Mesodermal cell (in vitro differentiated cells): ENCODE results near the gene RRP9.

ENCODE experiments used
- H3K27ac ChIP-seq: 2 replicates; pipeline ENCODE4 v1.7.0; 2013; ENCODE audit warnings: mild to moderate bottlenecking, low read depth, low read length, moderate library complexity; ENCODE audit not compliant: severe bottlenecking
- H3K36me3 ChIP-seq: 2 replicates; pipeline ENCODE4 v1.7.1; 2013; ENCODE audit warnings: mild to moderate bottlenecking, low read length, moderate library complexity; ENCODE audit not compliant: control insufficient read depth, insufficient read depth
- H3K4me1 ChIP-seq: one replicate; pipeline ENCODE4 v1.7.1; 2013; ENCODE audit warnings: mild to moderate bottlenecking, low read length; ENCODE audit not compliant: insufficient read depth, control insufficient read depth, poor library complexity, severe bottlenecking
- H3K4me3 ChIP-seq: 2 replicates; pipeline ENCODE4 v1.7.0; 2013; ENCODE audit warnings: low read length, control low read depth, mild to moderate bottlenecking; ENCODE audit not compliant: insufficient read depth, poor library complexity, severe bottlenecking; ENCODE audit errors: extremely low read depth
- H3K9me3 ChIP-seq: 2 replicates; pipeline ENCODE4 v1.7.1; 2013; ENCODE audit warnings: mild to moderate bottlenecking, low read length, moderate library complexity; ENCODE audit not compliant: control insufficient read depth
- WGBS, 2 experiments: methylation state at CpG; one replicate each; pipeline ENCODE4 v1.1.5; 2013; ENCODE audit warnings: missing lambda C conversion rate in 2 of 2; ENCODE audit not compliant: insufficient coverage in 2 of 2; 5-methylcytosine and 5-hydroxymethylcytosine counted together

Gene RRP9

DNA sequence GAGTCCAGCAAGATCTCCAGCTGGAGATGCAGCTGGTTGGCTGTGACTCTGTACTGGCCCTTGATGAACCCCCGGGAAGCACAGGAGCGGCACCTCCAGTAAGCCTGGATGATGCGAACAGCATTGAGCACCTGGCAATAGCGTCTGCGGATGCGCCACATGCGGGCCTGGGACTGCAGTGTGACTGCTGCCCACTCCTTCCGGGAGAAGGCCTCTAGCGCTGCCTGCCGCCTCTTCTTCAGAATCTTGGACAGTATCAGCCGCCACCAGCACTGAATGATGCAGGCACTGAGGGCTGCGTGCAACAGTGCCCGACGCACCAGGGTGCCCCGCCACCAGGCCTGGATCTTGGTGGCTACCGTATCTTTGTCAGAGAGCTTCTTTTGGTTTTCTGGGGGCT, 46.8 kb downstream of the RRP9 start:
- no peaks in the 10 kb centered on the region for H3K36me3 ChIP-seq
- no peak overlapping the region for H3K4me3 ChIP-seq
- H3K4me1 ChIP-seq: no peaks in the 10 kb centered on the region
- WGBS, 2 experiments: 94% methylated on average over 16 of the region's 16 CpGs
- no peaks in the 10 kb centered on the region for H3K9me3 ChIP-seq
- H3K27ac ChIP-seq: no peak overlapping the region

DNA sequence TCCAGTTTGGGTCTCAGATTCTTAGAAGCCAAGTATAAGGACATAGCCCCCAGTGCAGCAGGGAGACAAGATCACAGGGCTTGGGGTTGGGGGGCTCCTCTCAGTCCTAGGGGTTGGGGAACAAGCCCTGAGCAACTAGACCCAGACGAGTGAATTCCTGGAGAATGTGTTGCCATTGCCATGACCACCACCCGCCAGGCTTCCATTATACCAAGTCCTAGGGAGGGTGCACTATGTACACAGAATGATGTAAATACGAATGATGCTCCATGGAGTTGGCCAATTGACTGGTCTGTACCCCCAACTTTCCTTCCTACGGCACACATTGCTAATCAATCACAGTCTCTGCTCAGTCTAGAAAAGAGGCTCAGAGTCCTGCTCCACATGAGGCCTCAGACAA, 47.3 kb downstream of the RRP9 start:
- H3K4me3 ChIP-seq: no peak overlapping the region
- H3K36me3 ChIP-seq: no peaks in the 10 kb centered on the region
- H3K4me1 ChIP-seq: no peaks in the 10 kb centered on the region
- no peak overlapping the region for H3K27ac ChIP-seq
- 81 to 91% methylated on average over 2 to 4 of the region's 4 CpGs for WGBS, 2 experiments
- H3K9me3 ChIP-seq: no peaks in the 10 kb centered on the region

DNA sequence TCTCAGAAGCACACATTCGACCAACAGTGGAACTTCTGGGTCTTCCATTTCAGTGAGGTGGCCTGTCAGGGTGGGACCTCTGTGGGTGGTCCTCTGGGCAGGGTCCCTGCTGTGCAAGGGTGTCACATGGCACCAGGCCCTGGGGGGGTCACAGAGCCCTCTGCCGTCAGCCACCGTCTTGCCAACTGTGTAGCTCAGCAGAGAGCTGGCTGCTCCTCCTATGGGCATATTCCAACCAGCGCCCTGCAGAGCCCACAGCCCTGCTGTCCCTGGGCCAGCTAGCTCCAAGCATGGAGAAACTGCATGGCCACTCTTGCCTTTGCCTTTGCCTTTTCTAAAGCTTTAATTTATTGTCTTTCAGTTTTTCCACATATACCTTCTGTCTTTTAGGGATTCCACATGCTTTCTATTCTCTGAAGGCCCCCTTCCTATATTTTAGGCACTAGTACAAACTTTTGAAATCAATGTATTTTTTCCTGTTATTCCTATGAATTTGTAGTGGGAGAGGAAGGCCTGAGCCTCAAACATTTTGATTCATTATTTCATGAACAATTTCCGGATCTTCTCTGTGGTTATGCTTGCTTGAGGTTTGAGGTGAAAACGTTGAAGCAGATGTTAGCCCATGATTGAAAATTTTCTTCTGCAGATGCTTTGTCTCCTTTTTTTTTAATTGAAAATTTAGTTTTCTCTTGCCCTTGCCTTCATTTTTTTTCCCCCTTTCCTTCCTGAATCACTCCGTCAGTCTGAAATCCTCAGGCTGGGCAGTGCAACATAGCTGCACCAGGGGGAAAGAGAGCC, 50.3 kb downstream of the RRP9 start:
- Histone ChIP-seq H3K4me1 (no peaks in the 10 kb centered on the region), H3K36me3 (no peaks in the 10 kb centered on the region), H3K4me3 (no peak overlapping the region), H3K27ac (no peak overlapping the region), H3K9me3 (no peaks in the 10 kb centered on the region)
- WGBS, 2 experiments: 81 to 94% methylated on average over 5 to 6 of the region's 7 CpGs

DNA sequence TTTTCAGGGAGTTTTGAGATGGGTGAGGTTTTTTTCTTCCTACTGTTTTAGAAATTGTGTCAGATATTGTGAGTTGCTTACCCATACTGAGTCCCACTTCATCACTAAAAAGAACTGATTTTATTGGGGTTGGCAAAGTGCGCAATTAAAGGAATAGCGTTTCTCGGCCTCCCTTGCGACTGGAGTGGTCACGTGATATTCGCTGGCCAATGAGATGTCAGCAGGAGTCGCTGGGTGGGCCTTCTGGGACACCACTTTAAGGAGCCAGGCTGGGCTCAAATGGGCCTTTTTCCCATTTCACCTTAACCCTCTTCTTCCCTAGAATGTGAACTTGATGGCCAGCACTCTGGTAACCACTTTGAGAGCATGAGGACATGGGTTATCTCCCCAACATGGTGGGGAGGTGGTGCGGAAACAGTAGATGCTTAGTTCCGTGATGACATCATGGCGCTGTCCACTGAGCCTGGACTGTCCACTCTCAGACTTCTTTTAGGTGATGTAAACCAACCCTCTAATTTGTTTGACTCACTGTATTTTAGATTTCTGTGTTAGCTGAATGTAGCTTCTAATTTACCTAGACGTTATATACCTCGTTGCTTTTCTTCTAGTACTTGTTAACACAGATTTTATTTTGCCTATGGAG, 53.1 kb downstream of the RRP9 start:
- no peaks in the 10 kb centered on the region for H3K9me3 ChIP-seq
- no peaks in the 10 kb centered on the region for H3K36me3 ChIP-seq
- H3K27ac ChIP-seq: no peak overlapping the region
- no peaks in the 10 kb centered on the region for H3K4me1 ChIP-seq
- WGBS, 2 experiments: 95 to 96% methylated on average over 7 to 11 of the region's 12 CpGs
- H3K4me3 ChIP-seq: no peak overlapping the region

DNA sequence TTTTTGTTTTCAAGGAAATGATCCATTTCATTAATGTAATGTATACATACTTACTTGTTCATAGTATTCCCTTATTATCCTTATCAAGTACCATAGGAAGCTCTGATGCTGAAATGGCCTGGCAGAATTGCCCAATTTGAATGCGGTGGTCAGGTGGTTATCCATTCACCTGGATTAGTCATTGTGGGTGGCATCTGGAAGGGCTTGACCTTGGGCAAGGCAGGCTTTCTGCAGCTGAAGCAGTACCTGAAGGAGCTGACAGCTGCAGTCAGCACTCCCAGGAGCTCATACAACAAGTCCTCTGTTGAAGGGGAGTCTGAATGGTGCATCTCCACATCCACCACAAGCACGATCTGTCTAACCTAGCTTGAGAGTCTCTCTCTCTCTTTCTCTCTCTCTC, 54.1 kb downstream of the RRP9 start:
- Histone ChIP-seq H3K27ac (no peak overlapping the region), H3K4me3 (no peak overlapping the region), H3K4me1 (no peaks in the 10 kb centered on the region), H3K9me3 (no peaks in the 10 kb centered on the region), H3K36me3 (no peaks in the 10 kb centered on the region)
- 85 to 91% methylated on average over 1 to 2 of the region's 2 CpGs for WGBS, 2 experiments

DNA sequence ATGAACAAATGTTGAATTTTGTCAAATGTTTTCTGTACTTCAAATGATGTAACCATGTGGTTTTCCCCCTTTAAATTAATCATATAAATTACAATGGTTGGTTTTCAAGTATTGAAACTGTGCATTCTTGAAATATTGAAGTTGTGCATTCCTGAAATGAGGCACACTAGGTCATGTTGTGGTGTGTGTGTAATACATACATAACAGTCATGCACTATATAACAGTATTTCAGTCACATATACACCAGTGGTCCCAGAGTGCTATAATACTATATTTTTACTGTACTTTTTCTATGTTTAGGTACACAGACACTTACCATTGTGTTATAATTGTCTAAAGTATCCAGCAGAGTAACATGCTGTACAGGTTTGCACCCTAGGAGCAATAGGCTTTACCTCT, 55.3 kb downstream of the RRP9 start:
- Histone ChIP-seq H3K9me3 (no peaks in the 10 kb centered on the region), H3K36me3 (no peaks in the 10 kb centered on the region), H3K4me1 (no peaks in the 10 kb centered on the region), H3K4me3 (no peak overlapping the region), H3K27ac (no peak overlapping the region)
